B cell (primary cell): Measurements from ENCODE around the gene SLC9A9. TPM values are rescaled to one million over a fixed set of nuclear protein-coding genes. Genes with fewer than 3 reads are reported as not detected.

ENCODE experiments used
- ATAC-seq: fragments of 200-7000 bp; cut with Tn5 transposase; one replicate; pipeline ENCODE4 v1.10.0; 2021; ENCODE audit warnings: low read depth, mild to moderate bottlenecking, moderate number of reproducible peaks, moderate library complexity
- CTCF ChIA-PET: fragments of 350-600 bp; sonication (Branson Sonifier 250); formaldehyde crosslinking; loops from one replicate; lab custom pipeline; 2021; ENCODE audit warnings: antibody characterized with exemption, inconsistent platforms; lab: Charles Lee
- POLR2A ChIA-PET: fragments of 350-600 bp; sonication (Branson Sonifier 250); formaldehyde crosslinking; loops from one replicate; lab custom pipeline; 2021; ENCODE audit warnings: antibody characterized with exemption; lab: Charles Lee
- DNase-seq: peaks from one replicate; pipeline ENCODE4 v3.0.0; 2013
- H2AFZ ChIP-seq: 2 replicates; pipeline ENCODE4 v1.6.1; 2012; ENCODE audit warnings: mild to moderate bottlenecking, low read depth, low read length; ENCODE audit not compliant: insufficient read depth, poor library complexity, severe bottlenecking
- H3K27ac ChIP-seq, 2 donors: 1 replicate in 1 of 2; 2 replicates in 1 of 2; pipeline ENCODE4 v1.5.1; 2012 to 2013; ENCODE audit warnings: low read length in 2 of 2, mild to moderate bottlenecking in 2 of 2, moderate library complexity in 1 of 2
- H3K27me3 ChIP-seq, 4 experiments: fragments of 200-600 bp in 1 of 4; sonication (generic) in 1 of 4; replicated peaks in 1 of 4; 1 replicate in 2 of 4; 2 replicates in 2 of 4; pipeline versions ENCODE4 v1.6.1 to v1.7.0; 2013 to 2016; ENCODE audit warnings: low read length in 3 of 4, mild to moderate bottlenecking in 2 of 4, mixed read lengths in 1 of 4, moderate library complexity in 1 of 4; ENCODE audit not compliant: insufficient read depth in 4 of 4, control insufficient read depth in 3 of 4; ENCODE audit errors: control extremely low read depth in 1 of 4
- H3K36me3 ChIP-seq, 2 experiments: replicated peaks in 1 of 2; 1 replicate in 1 of 2; 2 replicates in 1 of 2; pipeline versions ENCODE4 v1.6.1 to v1.7.1; 2013; ENCODE audit warnings: low read length in 1 of 2; ENCODE audit not compliant: insufficient read depth in 2 of 2, control insufficient read depth in 1 of 2; ENCODE audit errors: control extremely low read depth in 1 of 2, extremely low read depth in 1 of 2
- H3K4me1 ChIP-seq, 2 donors: fragments of 200-600 bp in 1 of 2; sonication (generic) in 1 of 2; 1 replicate in 1 of 2; 2 replicates in 1 of 2; pipeline versions ENCODE4 v1.5.1 to v1.6.1; 2013 to 2017; ENCODE audit warnings: low read length in 2 of 2; ENCODE audit not compliant: control insufficient read depth in 2 of 2, insufficient read depth in 2 of 2
- H3K4me2 ChIP-seq: replicated peaks from 2 replicates; pipeline ENCODE3; 2012; ENCODE audit warnings: mild to moderate bottlenecking, low read depth, low read length; ENCODE audit not compliant: poor library complexity, severe bottlenecking
- H3K4me3 ChIP-seq, 5 experiments: fragments of 200-600 bp in 1 of 5; sonication (generic) in 1 of 5; 1 replicate in 3 of 5; 2 replicates in 2 of 5; pipeline versions ENCODE4 v1.5.1 to v1.7.0; 2011 to 2016; ENCODE audit warnings: low read length in 4 of 5, mild to moderate bottlenecking in 4 of 5, low read depth in 2 of 5, control low read depth in 1 of 5, moderate library complexity in 1 of 5; ENCODE audit not compliant: insufficient read depth in 1 of 5; ENCODE audit errors: control extremely low read depth in 1 of 5, extremely low read depth in 1 of 5
- H3K79me2 ChIP-seq: fragments of 200-600 bp; sonication (generic); one replicate; pipeline ENCODE4 v1.6.0; 2016; ENCODE audit warnings: low read length; ENCODE audit not compliant: control insufficient read depth, insufficient read depth
- H3K9ac ChIP-seq: fragments of 200-600 bp; sonication (generic); 2 replicates; pipeline ENCODE4 v1.6.1; 2017; ENCODE audit warnings: mild to moderate bottlenecking, low read length, moderate library complexity
- H3K9me3 ChIP-seq, 3 donors: one replicate each; pipeline versions ENCODE4 v1.6.1 to v1.7.1; 2013; ENCODE audit warnings: low read length in 2 of 3; ENCODE audit not compliant: control insufficient read depth in 2 of 3, insufficient read depth in 1 of 3; ENCODE audit errors: control extremely low read depth in 1 of 3
- H4K20me1 ChIP-seq: 2 replicates; pipeline ENCODE4 v1.6.0; 2012; ENCODE audit warnings: mild to moderate bottlenecking, low read length; ENCODE audit not compliant: insufficient read depth, control insufficient read depth, poor library complexity, severe bottlenecking
- H3K27ac Mint-ChIP-seq: one replicate; pipeline ENCODE4 v1.8.0; 2021; ENCODE audit warnings: mixed read lengths
- H3K27me3 Mint-ChIP-seq: one replicate; pipeline ENCODE4 v1.8.0; 2021; ENCODE audit warnings: mixed read lengths
- H3K4me1 Mint-ChIP-seq: one replicate; pipeline ENCODE4 v1.8.0; 2021; ENCODE audit warnings: mixed read lengths
- H3K4me3 Mint-ChIP-seq: one replicate; pipeline ENCODE4 v1.8.0; 2021; ENCODE audit warnings: mixed read lengths
- H3K9me3 Mint-ChIP-seq: one replicate; pipeline ENCODE4 v1.8.0; 2022; ENCODE audit warnings: mixed read lengths; ENCODE audit not compliant: insufficient read depth
- CTCF ChIP-seq: fragments of 200-600 bp; IDR thresholded peaks from one replicate; pipeline ENCODE4 v1.8.0; 2022; ENCODE audit warnings: antibody characterized with exemption, mild to moderate bottlenecking
- EZH2 ChIP-seq: IDR thresholded peaks from 2 replicates; pipeline ENCODE4 v1.6.1; 2012; ENCODE audit warnings: borderline replicate concordance, low read depth, mild to moderate bottlenecking, moderate library complexity, low read length; ENCODE audit not compliant: insufficient read depth, poor library complexity, severe bottlenecking
- WGBS: methylation state at CpG from one replicate; pipeline ENCODE4 v1.1.5; 2013; ENCODE audit warnings: missing lambda C conversion rate; ENCODE audit not compliant: insufficient coverage; 5-methylcytosine and 5-hydroxymethylcytosine counted together
- intact Hi-C: fragments of 100-400 bp; cut with micrococcal nuclease; formaldehyde crosslinking; loops from one replicate; pipeline ENCODE4 v1.10.0; 2022
- polyA plus RNA-seq: library from polyadenylated mRNA; depleted of rRNA; stranded (reverse); fragments of >200 nt; gene quantifications from 2 replicates; pipeline ENCODE4 v1.2.3, GENCODE V29; 2012
- total RNA-seq, 2 donors: library from RNA; stranded (reverse); fragments of 120-200 nt in 1 of 2; gene quantifications; 1 replicate in 1 of 2; 2 replicates in 1 of 2; pipeline versions ENCODE4 v1.2.3 to v1.2.4, GENCODE V29; 2013 to 2022

The SLC9A9 gene
- total and polyA plus RNA-seq, 2 donors (not counting 1 experiment from before 2014, with no cell fraction given) = 7.7 to 17.3 TPM

GRCh38 chr3:143865302-143865701, 17.0 kb upstream of the SLC9A9 start:
- WGBS = no CpG with 5 or more reads among the region's 1 CpG
- no peak overlapping the region for H3K4me3 Mint-ChIP-seq
- CTCF ChIA-PET = no interaction called here
- H3K27me3 ChIP-seq = peaks cover 0 to 7% (median 0%) of the 10 kb centered on the region in 4 experiments
- intact Hi-C loops = no loop called here
- H3K9ac ChIP-seq = no peak overlapping the region
- POLR2A ChIA-PET = no interaction called here
- H2AFZ ChIP-seq = no peak overlapping the region
- H3K27ac Mint-ChIP-seq = no peak overlapping the region
- no peaks in the 10 kb centered on the region for H3K9me3 Mint-ChIP-seq
- no peaks in the 10 kb centered on the region for H3K36me3 ChIP-seq
- peaks cover 22% of the 10 kb centered on the region for H3K27me3 Mint-ChIP-seq
- TF ChIP-seq CTCF = no peak
- no peak for TF ChIP-seq EZH2
- H3K9me3 ChIP-seq = no peaks in the 10 kb centered on the region
- no peaks in the 10 kb centered on the region for H4K20me1 ChIP-seq
- DNase-seq (no peak), ATAC-seq (no peak)
- no peak overlapping the region for H3K4me3 ChIP-seq
- peaks cover 19% of the 10 kb centered on the region for H3K4me1 Mint-ChIP-seq
- no peaks in the 10 kb centered on the region for H3K79me2 ChIP-seq
- no peak overlapping the region for H3K27ac ChIP-seq
- no peak overlapping the region for H3K4me2 ChIP-seq
- peaks cover 5 to 23% of the 10 kb centered on the region in 2 donors for H3K4me1 ChIP-seq

GRCh38 chr3:143859465-143860203, 11.4 kb upstream of the SLC9A9 start:
- ATAC-seq (no peak), DNase-seq (no peak)
- no peak overlapping the region for H3K9ac ChIP-seq
- H4K20me1 ChIP-seq = no peaks in the 10 kb centered on the region
- H3K9me3 ChIP-seq = no peaks in the 10 kb centered on the region
- H3K36me3 ChIP-seq = no peaks in the 10 kb centered on the region
- peaks cover 30% of the 10 kb centered on the region for H3K27me3 Mint-ChIP-seq
- H3K4me1 ChIP-seq = no peaks in the 10 kb centered on the region
- no peak overlapping the region for H3K4me3 ChIP-seq
- 100% methylated on average over 2 of the region's 3 CpGs for WGBS
- H3K9me3 Mint-ChIP-seq = no peaks in the 10 kb centered on the region
- peaks cover 0 to 3% (median 0%) of the 10 kb centered on the region in 4 experiments for H3K27me3 ChIP-seq
- no peak overlapping the region for H3K4me3 Mint-ChIP-seq
- POLR2A ChIA-PET = no interaction called here
- no peaks in the 10 kb centered on the region for H3K79me2 ChIP-seq
- TF ChIP-seq EZH2 = no peak
- TF ChIP-seq CTCF = no peak
- no peak overlapping the region for H3K27ac Mint-ChIP-seq
- no peak overlapping the region for H3K4me2 ChIP-seq
- CTCF ChIA-PET = no interaction called here
- intact Hi-C loops = no loop called here
- H2AFZ ChIP-seq = no peak overlapping the region
- H3K4me1 Mint-ChIP-seq = no peaks in the 10 kb centered on the region
- H3K27ac ChIP-seq = no peak overlapping the region
